Smooth muscle cell (in vitro differentiated cells): ENCODE results near the gene SCYGR1. TPM values are rescaled to one million over a fixed set of nuclear protein-coding genes. Genes with fewer than 3 reads are reported as not detected.

Experiments
- DNase-seq: peaks from one replicate; lab custom pipeline; 2025; ENCODE audit not compliant: unreplicated experiment; lab: John Stamatoyannopoulos, UW
- H2AFZ ChIP-seq: fragments of 200-600 bp; sonication (generic); 2 replicates; pipeline ENCODE4 v1.6.0; 2016; ENCODE audit warnings: antibody characterized with exemption, low read depth, mild to moderate bottlenecking
- H3F3A ChIP-seq: fragments of 200-600 bp; sonication (generic); 2 replicates; pipeline ENCODE4 v1.6.0; 2017; ENCODE audit warnings: antibody characterized with exemption, low read depth
- H3K27ac ChIP-seq: fragments of 200-600 bp; sonication (generic); 2 replicates; pipeline ENCODE4 v1.5.1; 2016; ENCODE audit warnings: low read depth, mild to moderate bottlenecking
- H3K27me3 ChIP-seq: fragments of 200-600 bp; sonication (generic); 2 replicates; pipeline ENCODE4 v1.6.1; 2016; ENCODE audit warnings: low read depth, mild to moderate bottlenecking
- H3K36me3 ChIP-seq: fragments of 200-600 bp; sonication (generic); 2 replicates; pipeline ENCODE4 v1.5.1; 2016; ENCODE audit warnings: low read depth
- H3K4me1 ChIP-seq: fragments of 200-600 bp; sonication (generic); 2 replicates; pipeline ENCODE4 v1.5.1; 2016; ENCODE audit warnings: low read depth
- H3K4me2 ChIP-seq: fragments of 200-600 bp; sonication (generic); 2 replicates; pipeline ENCODE4 v1.6.0; 2016; ENCODE audit warnings: mild to moderate bottlenecking
- H3K4me3 ChIP-seq: fragments of 200-600 bp; sonication (generic); 2 replicates; pipeline ENCODE4 v1.5.1; 2016; ENCODE audit warnings: mild to moderate bottlenecking
- H3K79me2 ChIP-seq: fragments of 200-600 bp; sonication (generic); 2 replicates; pipeline ENCODE4 v1.6.0; 2016; ENCODE audit warnings: low read depth, mild to moderate bottlenecking
- H3K9ac ChIP-seq: fragments of 200-600 bp; sonication (generic); 2 replicates; pipeline ENCODE4 v1.6.0; 2016; ENCODE audit warnings: low read depth
- H3K9me3 ChIP-seq: fragments of 200-600 bp; sonication (generic); replicated peaks from 2 replicates; pipeline ENCODE4 v1.5.1; 2016; ENCODE audit warnings: low read depth
- H4K20me1 ChIP-seq: fragments of 200-600 bp; sonication (generic); 2 replicates; pipeline ENCODE4 v1.6.0; 2016; ENCODE audit warnings: low read depth
- WGBS: methylation state at CpG from one replicate; pipeline ENCODE4 v1.1.7; 2016; ENCODE audit warnings: low lambda C conversion rate; 5-methylcytosine and 5-hydroxymethylcytosine counted together
- polyA plus RNA-seq: library from polyadenylated mRNA; unstranded; fragments of >200 nt; fragmentation: Nextera tagmentation; extraction: Ambion mirVana; gene quantifications from 2 replicates; pipeline ENCODE4 v1.2.1, GENCODE V29; 2016
- total RNA-seq: library from RNA; depleted of rRNA; stranded (reverse); fragments of >200 nt; gene quantifications from 2 replicates; pipeline ENCODE4 v1.2.3, GENCODE V29; 2014
- TF ChIP-seq, protein P1 (sequence below): fragments of 200-600 bp; sonication (generic); IDR thresholded peaks from 2 replicates; pipeline ENCODE4 v1.5.1; 2017; ENCODE audit warnings: borderline replicate concordance, mild to moderate bottlenecking, antibody characterized with exemption; ENCODE audit not compliant: insufficient read depth, poor library complexity, severe bottlenecking

Gene SCYGR1
- total and polyA plus RNA-seq, 2 experiments from 2014 or later: not detected

DNA sequence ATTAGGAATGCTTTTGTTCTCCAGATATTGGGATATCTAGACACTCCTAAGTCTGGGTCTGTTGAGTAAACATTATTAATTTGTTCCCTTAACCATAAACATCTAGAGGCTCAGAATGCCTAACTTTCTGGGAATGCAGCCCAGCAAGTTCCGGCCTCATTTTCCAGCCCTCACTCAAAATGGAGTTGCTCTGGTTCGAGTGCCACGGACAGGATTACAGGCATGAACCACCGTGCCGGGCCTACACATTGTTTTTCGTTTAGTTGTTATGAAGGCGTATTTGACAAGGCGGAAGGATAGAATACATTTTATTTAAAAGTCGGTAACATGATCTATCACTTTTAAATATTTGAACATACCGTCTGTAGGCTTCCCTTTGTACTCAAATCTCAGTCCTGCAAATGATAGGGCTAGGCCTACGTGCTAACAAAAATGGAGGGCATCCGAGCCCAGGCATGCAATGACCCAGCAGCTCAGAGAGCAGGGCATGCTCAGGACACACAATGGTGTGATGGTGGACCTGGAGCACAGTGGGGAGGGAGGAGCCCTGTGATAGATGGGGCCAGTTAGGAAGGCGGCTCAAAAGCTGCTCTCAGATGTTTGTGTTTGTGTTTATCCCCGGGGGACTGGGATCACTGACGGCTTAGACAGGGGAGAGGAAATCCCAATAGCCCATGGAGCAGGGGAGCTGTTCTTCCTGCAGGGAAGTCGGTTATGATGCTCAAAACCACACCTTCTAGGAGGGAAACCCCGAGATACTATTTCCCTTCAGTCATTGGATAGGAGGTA is 2.9 kb upstream of the SCYGR1 start:
- no peak overlapping the region for H3K4me2 ChIP-seq
- H4K20me1 ChIP-seq: no peaks in the 10 kb centered on the region
- H3K36me3 ChIP-seq: no peaks in the 10 kb centered on the region
- H3K9me3 ChIP-seq: no peaks in the 10 kb centered on the region
- no peaks in the 10 kb centered on the region for H3K27me3 ChIP-seq
- WGBS: 89% methylated on average over 17 of the region's 17 CpGs
- TF ChIP-seq, protein P1, sequence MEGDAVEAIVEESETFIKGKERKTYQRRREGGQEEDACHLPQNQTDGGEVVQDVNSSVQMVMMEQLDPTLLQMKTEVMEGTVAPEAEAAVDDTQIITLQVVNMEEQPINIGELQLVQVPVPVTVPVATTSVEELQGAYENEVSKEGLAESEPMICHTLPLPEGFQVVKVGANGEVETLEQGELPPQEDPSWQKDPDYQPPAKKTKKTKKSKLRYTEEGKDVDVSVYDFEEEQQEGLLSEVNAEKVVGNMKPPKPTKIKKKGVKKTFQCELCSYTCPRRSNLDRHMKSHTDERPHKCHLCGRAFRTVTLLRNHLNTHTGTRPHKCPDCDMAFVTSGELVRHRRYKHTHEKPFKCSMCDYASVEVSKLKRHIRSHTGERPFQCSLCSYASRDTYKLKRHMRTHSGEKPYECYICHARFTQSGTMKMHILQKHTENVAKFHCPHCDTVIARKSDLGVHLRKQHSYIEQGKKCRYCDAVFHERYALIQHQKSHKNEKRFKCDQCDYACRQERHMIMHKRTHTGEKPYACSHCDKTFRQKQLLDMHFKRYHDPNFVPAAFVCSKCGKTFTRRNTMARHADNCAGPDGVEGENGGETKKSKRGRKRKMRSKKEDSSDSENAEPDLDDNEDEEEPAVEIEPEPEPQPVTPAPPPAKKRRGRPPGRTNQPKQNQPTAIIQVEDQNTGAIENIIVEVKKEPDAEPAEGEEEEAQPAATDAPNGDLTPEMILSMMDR: no peak
- H3K27ac ChIP-seq: no peak overlapping the region
- H3K79me2 ChIP-seq: no peaks in the 10 kb centered on the region
- no peak overlapping the region for H3K4me3 ChIP-seq
- H3K9ac ChIP-seq: no peak overlapping the region
- no peaks in the 10 kb centered on the region for H3K4me1 ChIP-seq
- no peak overlapping the region for H2AFZ ChIP-seq
- DNase-seq: no peak
- no peaks in the 10 kb centered on the region for H3F3A ChIP-seq

DNA sequence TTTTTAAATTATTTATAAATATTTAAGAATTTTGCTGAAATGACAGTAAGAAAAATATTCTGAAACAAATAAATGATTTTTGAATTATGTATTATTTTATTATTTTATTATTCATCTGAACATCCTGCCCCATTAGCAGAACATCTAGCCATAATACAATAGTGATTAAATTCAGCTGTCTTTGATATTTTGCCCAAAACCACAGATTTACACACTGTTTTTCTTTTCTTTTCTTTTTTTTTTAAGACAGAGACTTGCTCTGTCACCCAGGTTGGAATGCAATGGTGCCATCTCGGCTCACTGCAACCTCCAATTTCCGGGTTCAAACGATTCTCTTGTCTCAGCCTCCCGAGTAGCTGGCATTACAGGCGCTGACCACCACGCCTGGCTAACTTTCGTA is 1.9 kb upstream of the SCYGR1 start:
- H3F3A ChIP-seq: no peaks in the 10 kb centered on the region
- WGBS: 95% methylated on average over 7 of the region's 7 CpGs
- H3K4me2 ChIP-seq: no peak overlapping the region
- no peaks in the 10 kb centered on the region for H3K27me3 ChIP-seq
- no peak overlapping the region for H3K9ac ChIP-seq
- TF ChIP-seq, protein P1: no peak
- H3K79me2 ChIP-seq: no peaks in the 10 kb centered on the region
- H3K36me3 ChIP-seq: no peaks in the 10 kb centered on the region
- no peaks in the 10 kb centered on the region for H3K9me3 ChIP-seq
- H4K20me1 ChIP-seq: no peaks in the 10 kb centered on the region
- no peak overlapping the region for H3K27ac ChIP-seq
- no peak overlapping the region for H2AFZ ChIP-seq
- H3K4me3 ChIP-seq: no peak overlapping the region
- no peak for DNase-seq
- H3K4me1 ChIP-seq: no peaks in the 10 kb centered on the region

DNA sequence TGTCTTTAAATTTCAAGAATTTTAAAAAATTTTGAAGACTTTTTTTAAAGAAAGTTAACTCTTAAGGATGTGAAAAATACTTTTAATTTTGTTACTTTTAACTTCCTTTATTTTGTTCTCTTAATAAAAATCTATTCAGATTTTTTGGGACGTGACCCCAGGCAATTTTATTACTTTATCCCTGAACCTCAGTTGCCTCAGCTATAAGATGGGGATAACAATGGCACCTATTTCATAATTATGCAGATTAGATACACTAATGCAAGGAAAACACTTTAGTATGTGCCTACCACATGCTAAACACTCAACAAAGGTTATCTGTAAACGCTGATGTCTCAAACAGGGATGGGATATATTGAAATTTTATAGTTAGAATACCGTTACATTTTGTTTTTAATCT is 1.5 kb upstream of the SCYGR1 start:
- Histone ChIP-seq H3K9me3 (no peaks in the 10 kb centered on the region), H3K4me2 (no peak overlapping the region), H3K4me1 (no peaks in the 10 kb centered on the region), H2AFZ (no peak overlapping the region), H3F3A (no peaks in the 10 kb centered on the region), H3K27ac (no peak overlapping the region), H3K36me3 (no peaks in the 10 kb centered on the region), H3K9ac (no peak overlapping the region), H4K20me1 (no peaks in the 10 kb centered on the region), H3K79me2 (no peaks in the 10 kb centered on the region), H3K27me3 (no peaks in the 10 kb centered on the region), H3K4me3 (no peak overlapping the region)
- 95% methylated on average over 3 of the region's 3 CpGs for WGBS
- TF ChIP-seq, protein P1: no peak
- no peak for DNase-seq

DNA sequence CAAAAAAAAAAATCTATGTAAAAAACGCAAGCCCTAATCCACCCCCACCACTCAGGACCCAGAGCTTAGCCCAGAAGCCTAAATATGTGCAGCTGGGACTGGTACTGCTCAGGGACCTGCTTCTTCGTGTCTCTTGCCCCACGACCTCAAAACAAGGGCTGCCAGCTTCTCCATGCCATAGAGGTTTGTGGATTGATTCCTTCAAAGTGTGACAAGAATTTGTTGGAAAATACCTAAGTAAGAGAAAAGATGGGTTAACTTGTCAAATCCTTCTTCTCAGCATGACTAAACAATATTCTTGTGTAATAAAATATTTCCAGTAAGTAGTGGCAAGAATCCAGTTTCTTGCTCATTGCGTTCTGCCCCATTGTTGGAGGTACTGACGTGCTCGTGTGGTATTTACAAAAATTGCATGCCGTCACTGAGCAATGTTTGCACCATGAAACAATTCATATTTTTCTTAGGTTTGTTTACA is 825 bp upstream of the SCYGR1 start:
- no peak overlapping the region for H3K4me3 ChIP-seq
- H3F3A ChIP-seq: no peaks in the 10 kb centered on the region
- no peak overlapping the region for H3K9ac ChIP-seq
- no peaks in the 10 kb centered on the region for H3K27me3 ChIP-seq
- no peaks in the 10 kb centered on the region for H3K36me3 ChIP-seq
- H3K4me1 ChIP-seq: no peaks in the 10 kb centered on the region
- no peaks in the 10 kb centered on the region for H3K9me3 ChIP-seq
- no peak overlapping the region for H3K27ac ChIP-seq
- no peaks in the 10 kb centered on the region for H3K79me2 ChIP-seq
- no peak overlapping the region for H2AFZ ChIP-seq
- WGBS: 95% methylated on average over 7 of the region's 7 CpGs
- DNase-seq: no peak
- TF ChIP-seq, protein P1: no peak
- no peaks in the 10 kb centered on the region for H4K20me1 ChIP-seq
- no peak overlapping the region for H3K4me2 ChIP-seq
